Stomach (tissue), 9 donors: ENCODE measurements around the gene DDIT3. TPM values are rescaled to one million over a fixed set of nuclear protein-coding genes. Genes with fewer than 3 reads are reported as not detected.

Experiments
- DNase-seq, 2 donors: peaks; one replicate each; pipeline versions ENCODE4 v3.0.0 to v3.0.0-alpha.2; 2013 to 2019
- H3K27ac ChIP-seq, 5 donors: fragments of 200-600 bp in 4 of 5; sonication (generic) in 4 of 5; one replicate each; pipeline ENCODE4 v1.5.1; 2013 to 2019; ENCODE audit warnings: mild to moderate bottlenecking in 1 of 5, moderate library complexity in 1 of 5
- H3K27me3 ChIP-seq, 3 donors: fragments of 200-600 bp; sonication (generic); one replicate each; pipeline ENCODE4 v1.5.1; 2017 to 2019; ENCODE audit warnings: mixed run types in 1 of 3
- H3K36me3 ChIP-seq, 4 donors: fragments of 200-600 bp; sonication (generic); 1 replicate in 3 of 4; 2 replicates in 1 of 4; pipeline ENCODE4 v1.5.1; 2016 to 2019
- H3K4me1 ChIP-seq, 4 donors: fragments of 200-600 bp; sonication (generic); one replicate each; pipeline ENCODE4 v1.5.1; 2016 to 2019
- H3K4me3 ChIP-seq, 4 donors: fragments of 200-600 bp; sonication (generic) in 3 of 4; one replicate each; pipeline ENCODE4 v1.5.1; 2016 to 2019; ENCODE audit warnings: mild to moderate bottlenecking in 1 of 4
- H3K9me3 ChIP-seq, 4 donors: fragments of 200-600 bp; sonication (generic); one replicate each; pipeline ENCODE4 v1.5.1; 2016 to 2019
- EP300 ChIP-seq: sonication (generic); formaldehyde crosslinking; IDR thresholded peaks from one replicate; pipeline ENCODE4 v1.6.1; 2017; ENCODE audit warnings: antibody characterized with exemption
- POLR2A ChIP-seq, 4 donors: fragments of 450-650 bp; IDR thresholded peaks; one replicate each; pipeline ENCODE4 v1.6.1; 2016; ENCODE audit warnings: antibody characterized with exemption in 4 of 4, control low read depth in 2 of 4, mild to moderate bottlenecking in 1 of 4, moderate library complexity in 1 of 4
- POLR2AphosphoS5 ChIP-seq, 3 donors: sonication (generic); formaldehyde crosslinking; IDR thresholded peaks; one replicate each; pipeline ENCODE4 v1.6.1; 2016; ENCODE audit warnings: antibody characterized with exemption in 3 of 3
- WGBS, 5 donors: extraction: QIAGEN DNeasy Blood & Tissue Kit in 3 of 5; methylation state at CpG; one replicate each; pipeline versions ENCODE4 v1.1.5 to v1.1.7; 2013 to 2018; 5-methylcytosine and 5-hydroxymethylcytosine counted together
- intact Hi-C: fragments of 100-400 bp; cut with DNase I; formaldehyde crosslinking; loops from one replicate; pipeline ENCODE4 v1.15.1; 2023; ENCODE audit warnings: low total_unique reads
- polyA plus RNA-seq, 3 donors: library from polyadenylated mRNA; stranded (reverse); fragments of 200-250 nt; gene quantifications; one replicate each; pipeline ENCODE4 v1.2.3, GENCODE V29; 2013
- total RNA-seq, 5 donors: library from RNA; depleted of rRNA; stranded (reverse); fragments of >200 nt; gene quantifications; one replicate each; pipeline versions ENCODE4 v1.1.0 to v1.2.3, GENCODE V29; 2014 to 2016
- TF ChIP-seq, protein P1 (sequence below), 7 experiments: fragments of 450-650 bp in 4 of 7; fragments of 200-600 bp in 3 of 7; sonication (generic) in 3 of 7; IDR thresholded peaks; one replicate each; pipeline ENCODE4 v1.5.1; 2016 to 2019; ENCODE audit warnings: antibody characterized with exemption in 7 of 7, control low read depth in 2 of 7, mild to moderate bottlenecking in 1 of 7
- donor health status: healthy with polysubstance abuse.
- donor health status: Bipolar disorder and iron deficiency.
- donor health status: healthy.

DDIT3 gene
- total and polyA plus RNA-seq, 8 donors: 7.5 to 159 (median 48.1) TPM

DNA sequence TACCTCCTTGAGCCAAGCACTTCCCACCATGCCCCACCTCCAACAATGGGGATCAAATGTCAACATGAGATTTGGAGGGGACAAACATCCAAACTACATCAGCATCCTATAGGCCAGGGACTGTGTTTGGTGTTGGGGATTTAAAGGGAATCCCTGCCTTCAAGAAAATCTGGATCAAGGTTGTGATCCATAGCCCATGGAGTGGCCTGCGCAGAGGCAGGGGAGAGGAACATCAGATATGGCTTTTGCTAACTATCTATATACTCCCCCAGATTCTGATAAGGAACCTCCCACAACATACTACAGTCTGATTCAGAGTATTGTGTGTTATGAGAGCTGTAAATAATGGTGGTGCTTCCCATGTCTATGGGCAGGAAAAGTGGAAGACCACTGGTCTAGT lies 34.6 kb upstream of the DDIT3 start:
- Histone ChIP-seq H3K4me3 (no peak overlapping the region), H3K27ac (no peak overlapping the region), H3K4me1 (peaks cover 0 to 7% (median 6%) of the 10 kb centered on the region in 4 donors), H3K9me3 (no peaks in the 10 kb centered on the region), H3K36me3 (no peaks in the 10 kb centered on the region), H3K27me3 (peaks cover 0 to 11% (median 11%) of the 10 kb centered on the region in 3 donors)
- no peak for DNase-seq
- 87 to 100% (median 94%) methylated on average over 1 of the region's 1 CpG for WGBS, 5 donors
- intact Hi-C loops: no loop called here
- TF ChIP-seq, protein P1, sequence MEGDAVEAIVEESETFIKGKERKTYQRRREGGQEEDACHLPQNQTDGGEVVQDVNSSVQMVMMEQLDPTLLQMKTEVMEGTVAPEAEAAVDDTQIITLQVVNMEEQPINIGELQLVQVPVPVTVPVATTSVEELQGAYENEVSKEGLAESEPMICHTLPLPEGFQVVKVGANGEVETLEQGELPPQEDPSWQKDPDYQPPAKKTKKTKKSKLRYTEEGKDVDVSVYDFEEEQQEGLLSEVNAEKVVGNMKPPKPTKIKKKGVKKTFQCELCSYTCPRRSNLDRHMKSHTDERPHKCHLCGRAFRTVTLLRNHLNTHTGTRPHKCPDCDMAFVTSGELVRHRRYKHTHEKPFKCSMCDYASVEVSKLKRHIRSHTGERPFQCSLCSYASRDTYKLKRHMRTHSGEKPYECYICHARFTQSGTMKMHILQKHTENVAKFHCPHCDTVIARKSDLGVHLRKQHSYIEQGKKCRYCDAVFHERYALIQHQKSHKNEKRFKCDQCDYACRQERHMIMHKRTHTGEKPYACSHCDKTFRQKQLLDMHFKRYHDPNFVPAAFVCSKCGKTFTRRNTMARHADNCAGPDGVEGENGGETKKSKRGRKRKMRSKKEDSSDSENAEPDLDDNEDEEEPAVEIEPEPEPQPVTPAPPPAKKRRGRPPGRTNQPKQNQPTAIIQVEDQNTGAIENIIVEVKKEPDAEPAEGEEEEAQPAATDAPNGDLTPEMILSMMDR (IDR thresholded peaks at IDR 0.05): no peak
- TF ChIP-seq EP300 (no peak), POLR2AphosphoS5 (IDR thresholded peaks at IDR 0.05) (no peak), POLR2A (IDR thresholded peaks at IDR 0.05) (no peak)

- Histone ChIP-seq H3K4me1 (peaks cover 0 to 11% (median 10%) of the 10 kb centered on the region in 4 donors), H3K27me3 (peaks cover 0 to 16% (median 16%) of the 10 kb centered on the region in 3 donors), H3K27ac (no peak overlapping the region), H3K4me3 (no peak overlapping the region), H3K9me3 (no peaks in the 10 kb centered on the region), H3K36me3 (no peaks in the 10 kb centered on the region)
- no peak for DNase-seq
- intact Hi-C loops: no loop called here
- WGBS, 5 donors: 87 to 94% (median 92%) methylated on average over 2 of the region's 2 CpGs
- TF ChIP-seq, protein P1 (IDR thresholded peaks at IDR 0.05): no peak
- no peak for TF ChIP-seq EP300
- TF ChIP-seq POLR2AphosphoS5 (IDR thresholded peaks at IDR 0.05): no peak
- no peak for TF ChIP-seq POLR2A (IDR thresholded peaks at IDR 0.05)
Measured at GRCh38 chr12:57554453-57554852, 34.1 kb upstream of the DDIT3 start.

DNA sequence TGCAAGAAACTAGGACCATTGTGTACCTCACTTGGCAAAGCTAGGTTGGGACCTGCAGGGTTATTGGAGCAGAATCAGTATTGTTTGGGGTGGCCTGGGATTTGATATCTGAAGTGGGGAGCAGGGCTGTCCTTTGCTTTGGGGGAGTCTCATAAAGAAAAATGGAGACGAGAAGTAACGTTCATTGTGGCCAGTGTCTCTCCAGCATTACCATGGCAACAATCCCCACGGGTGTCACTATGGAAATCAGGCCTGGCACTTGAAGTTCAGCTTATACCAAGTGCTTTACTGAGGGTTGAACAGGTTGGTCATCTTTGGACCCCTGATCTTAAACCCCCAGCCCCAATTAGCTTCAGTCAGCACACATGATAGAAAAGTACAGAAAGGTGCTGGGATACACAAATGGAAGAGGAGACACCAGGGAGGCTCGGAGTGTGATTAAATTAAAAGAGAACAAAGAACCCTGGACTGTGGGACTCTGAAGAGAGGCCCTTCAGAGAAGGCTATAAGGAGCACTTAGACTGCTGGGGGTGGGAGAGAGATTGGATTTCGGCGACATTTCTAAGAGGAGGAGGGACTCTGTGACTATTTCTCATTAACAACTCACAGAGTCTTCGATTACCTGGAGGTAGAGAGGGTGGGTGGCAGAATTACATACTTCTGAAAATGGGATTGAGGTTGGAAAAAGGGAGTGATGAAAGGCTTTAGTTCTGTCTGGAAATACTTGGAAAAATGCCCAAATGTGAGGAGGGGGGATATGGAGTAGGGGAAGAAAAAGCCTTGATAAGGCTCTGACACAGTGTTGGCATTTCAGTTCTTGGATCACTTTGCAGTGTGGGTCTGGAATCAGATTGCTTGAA lies 33.3 kb upstream of the DDIT3 start:
- Histone ChIP-seq H3K36me3 (no peaks in the 10 kb centered on the region), H3K9me3 (no peaks in the 10 kb centered on the region), H3K4me3 (no peak overlapping the region), H3K27ac (no peak overlapping the region), H3K27me3 (peaks cover 0 to 25% (median 24%) of the 10 kb centered on the region in 3 donors), H3K4me1 (peaks cover 0 to 15% (median 11%) of the 10 kb centered on the region in 4 donors)
- WGBS, 5 donors: 62 to 74% (median 65%) methylated on average over 7 of the region's 7 CpGs
- intact Hi-C loops: no loop called here
- DNase-seq: no peak
- TF ChIP-seq EP300 (no peak), POLR2A (IDR thresholded peaks at IDR 0.05) (no peak), POLR2AphosphoS5 (IDR thresholded peaks at IDR 0.05) (no peak)
- TF ChIP-seq, protein P1 (IDR thresholded peaks at IDR 0.05): no peak

GRCh38 chr12:57552835-57553313 lies 32.6 kb upstream of the DDIT3 start:
- H3K4me3 ChIP-seq: no peak overlapping the region
- H3K27me3 ChIP-seq: peaks cover 0 to 31% (median 29%) of the 10 kb centered on the region in 3 donors
- 56 to 64% (median 60%) methylated on average over 6 of the region's 6 CpGs for WGBS, 5 donors
- no peak for TF ChIP-seq POLR2A (IDR thresholded peaks at IDR 0.05)
- TF ChIP-seq EP300: no peak
- no peak for TF ChIP-seq POLR2AphosphoS5 (IDR thresholded peaks at IDR 0.05)
- TF ChIP-seq, protein P1 (IDR thresholded peaks at IDR 0.05): no peak
- no peak overlapping the region for H3K27ac ChIP-seq
- no peaks in the 10 kb centered on the region for H3K36me3 ChIP-seq
- no peak for DNase-seq
- H3K4me1 ChIP-seq: peaks cover 0 to 15% (median 11%) of the 10 kb centered on the region in 4 donors
- no peaks in the 10 kb centered on the region for H3K9me3 ChIP-seq
- intact Hi-C loops: no loop called here
